ENCODE data around the gene PHRF1.

PHRF1 gene

GRCh38 chr11:531919-532526, 44.2 kb upstream of the PHRF1 start:
- Histone ChIP-seq H3F3A (ENCODE audit: insufficient read depth, low read length) (peaks cover 15% of the 10 kb centered on the region), H3K9ac (ENCODE audit: low read length) (no peak overlapping the region), H3K4me3 (ENCODE audit: low read length) (no peak overlapping the region), H3K4me1 (ENCODE audit: low read length) (peaks cover 9% of the 10 kb centered on the region), H3K36me3 (replicated peaks; ENCODE audit: insufficient read depth, low read length) (no peaks in the 10 kb centered on the region), H3K4me2 (ENCODE audit: low read depth, low read length) (no peak overlapping the region), H3K27me3 (replicated peaks; ENCODE audit: insufficient read depth, low read length) (no peaks in the 10 kb centered on the region), H3K9me3 (replicated peaks; ENCODE audit: insufficient read depth, low read length) (no peaks in the 10 kb centered on the region), H3K27ac (ENCODE audit: low read length) (no peak overlapping the region), H3K79me2 (ENCODE audit: low read length) (peaks cover 18% of the 10 kb centered on the region), H4K20me1 (ENCODE audit: insufficient read depth, low read length) (no peaks in the 10 kb centered on the region), H2AFZ (ENCODE audit: low read length) (no peak overlapping the region), H3K9me2 (replicated peaks; ENCODE audit: insufficient read depth, low read length) (no peaks in the 10 kb centered on the region)
- no peak for DNase-seq
- TF ChIP-seq EZH2phosphoT487 (IDR thresholded peaks at IDR 0.05; ENCODE audit: low read length): no peak
- TF ChIP-seq, protein P1, sequence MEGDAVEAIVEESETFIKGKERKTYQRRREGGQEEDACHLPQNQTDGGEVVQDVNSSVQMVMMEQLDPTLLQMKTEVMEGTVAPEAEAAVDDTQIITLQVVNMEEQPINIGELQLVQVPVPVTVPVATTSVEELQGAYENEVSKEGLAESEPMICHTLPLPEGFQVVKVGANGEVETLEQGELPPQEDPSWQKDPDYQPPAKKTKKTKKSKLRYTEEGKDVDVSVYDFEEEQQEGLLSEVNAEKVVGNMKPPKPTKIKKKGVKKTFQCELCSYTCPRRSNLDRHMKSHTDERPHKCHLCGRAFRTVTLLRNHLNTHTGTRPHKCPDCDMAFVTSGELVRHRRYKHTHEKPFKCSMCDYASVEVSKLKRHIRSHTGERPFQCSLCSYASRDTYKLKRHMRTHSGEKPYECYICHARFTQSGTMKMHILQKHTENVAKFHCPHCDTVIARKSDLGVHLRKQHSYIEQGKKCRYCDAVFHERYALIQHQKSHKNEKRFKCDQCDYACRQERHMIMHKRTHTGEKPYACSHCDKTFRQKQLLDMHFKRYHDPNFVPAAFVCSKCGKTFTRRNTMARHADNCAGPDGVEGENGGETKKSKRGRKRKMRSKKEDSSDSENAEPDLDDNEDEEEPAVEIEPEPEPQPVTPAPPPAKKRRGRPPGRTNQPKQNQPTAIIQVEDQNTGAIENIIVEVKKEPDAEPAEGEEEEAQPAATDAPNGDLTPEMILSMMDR (IDR thresholded peaks at IDR 0.05; ENCODE audit: low read length): no peak
- TF ChIP-seq EZH2 (optimal IDR thresholded peaks at IDR 0.05; ENCODE audit: low read depth, low read length): no peak

GRCh38 chr11:532527-532985, 43.7 kb upstream of the PHRF1 start:
- no peaks in the 10 kb centered on the region for H4K20me1 ChIP-seq (ENCODE audit: insufficient read depth, low read length)
- TF ChIP-seq EZH2 (optimal IDR thresholded peaks at IDR 0.05; ENCODE audit: low read depth, low read length) (no peak), EZH2phosphoT487 (IDR thresholded peaks at IDR 0.05; ENCODE audit: low read length) (no peak)
- TF ChIP-seq, protein P1 (IDR thresholded peaks at IDR 0.05; ENCODE audit: low read length): no peak

GRCh38 chr11:532986-533585, 43.2 kb upstream of the PHRF1 start:
- Histone ChIP-seq H3F3A (ENCODE audit: insufficient read depth, low read length) (peaks cover 16% of the 10 kb centered on the region), H3K36me3 (replicated peaks; ENCODE audit: insufficient read depth, low read length) (no peaks in the 10 kb centered on the region), H3K4me3 (ENCODE audit: low read length) (no peak overlapping the region), H3K27me3 (replicated peaks; ENCODE audit: insufficient read depth, low read length) (no peaks in the 10 kb centered on the region), H3K4me2 (ENCODE audit: low read depth, low read length) (no peak overlapping the region), H3K4me1 (ENCODE audit: low read length) (peaks cover 17% of the 10 kb centered on the region), H3K9ac (ENCODE audit: low read length) (no peak overlapping the region), H3K27ac (ENCODE audit: low read length) (no peak overlapping the region), H3K9me2 (replicated peaks; ENCODE audit: insufficient read depth, low read length) (no peaks in the 10 kb centered on the region), H4K20me1 (ENCODE audit: insufficient read depth, low read length) (no peaks in the 10 kb centered on the region), H3K9me3 (replicated peaks; ENCODE audit: insufficient read depth, low read length) (no peaks in the 10 kb centered on the region), H2AFZ (ENCODE audit: low read length) (no peak overlapping the region), H3K79me2 (ENCODE audit: low read length) (peaks cover 18% of the 10 kb centered on the region)
- TF ChIP-seq, protein P1 (IDR thresholded peaks at IDR 0.05; ENCODE audit: low read length): no peak
- TF ChIP-seq EZH2phosphoT487 (IDR thresholded peaks at IDR 0.05; ENCODE audit: low read length): no peak
- TF ChIP-seq EZH2 (optimal IDR thresholded peaks at IDR 0.05; ENCODE audit: low read depth, low read length): no peak
- DNase-seq: no peak

More at GRCh38 chr11:532527-532985, 43.7 kb upstream of the PHRF1 start:
- peaks cover 12% of the 10 kb centered on the region for H3K4me1 ChIP-seq (ENCODE audit: low read length)
- no peaks in the 10 kb centered on the region for H3K9me2 ChIP-seq (replicated peaks; ENCODE audit: insufficient read depth, low read length)
- H3K27me3 ChIP-seq (replicated peaks; ENCODE audit: insufficient read depth, low read length): no peaks in the 10 kb centered on the region
- H3K4me2 ChIP-seq (ENCODE audit: low read depth, low read length): no peak overlapping the region
- H3K4me3 ChIP-seq (ENCODE audit: low read length): no peak overlapping the region
- DNase-seq: no peak
- peaks cover 18% of the 10 kb centered on the region for H3K79me2 ChIP-seq (ENCODE audit: low read length)
- H3K27ac ChIP-seq (ENCODE audit: low read length): no peak overlapping the region
- H2AFZ ChIP-seq (ENCODE audit: low read length): no peak overlapping the region
- H3K9ac ChIP-seq (ENCODE audit: low read length): no peak overlapping the region
- no peaks in the 10 kb centered on the region for H3K36me3 ChIP-seq (replicated peaks; ENCODE audit: insufficient read depth, low read length)
- H3K9me3 ChIP-seq (replicated peaks; ENCODE audit: insufficient read depth, low read length): no peaks in the 10 kb centered on the region
- H3F3A ChIP-seq (ENCODE audit: insufficient read depth, low read length): peaks cover 16% of the 10 kb centered on the region
